G401.6 (cell line): ENCODE data around the gene C1orf35.

Experiments used
- FAIRE-seq: peaks from 2 replicates; lab custom pipeline; 2012; peaks lifted over from hg19 to GRCh38; lab: Jason Lieb, UNC

Gene C1orf35

GRCh38 chr1:228093050-228093906, 9.8 kb downstream of the C1orf35 start:
- no peak for FAIRE-seq

- no peak for FAIRE-seq
These were observed 10.6 kb downstream of the C1orf35 start for GRCh38 chr1:228092342-228093049.

GRCh38 chr1:228091084-228091483, 12.0 kb downstream of the C1orf35 start:
- no peak for FAIRE-seq

GRCh38 chr1:228090613-228091081, 12.5 kb downstream of the C1orf35 start:
- no peak for FAIRE-seq

DNA sequence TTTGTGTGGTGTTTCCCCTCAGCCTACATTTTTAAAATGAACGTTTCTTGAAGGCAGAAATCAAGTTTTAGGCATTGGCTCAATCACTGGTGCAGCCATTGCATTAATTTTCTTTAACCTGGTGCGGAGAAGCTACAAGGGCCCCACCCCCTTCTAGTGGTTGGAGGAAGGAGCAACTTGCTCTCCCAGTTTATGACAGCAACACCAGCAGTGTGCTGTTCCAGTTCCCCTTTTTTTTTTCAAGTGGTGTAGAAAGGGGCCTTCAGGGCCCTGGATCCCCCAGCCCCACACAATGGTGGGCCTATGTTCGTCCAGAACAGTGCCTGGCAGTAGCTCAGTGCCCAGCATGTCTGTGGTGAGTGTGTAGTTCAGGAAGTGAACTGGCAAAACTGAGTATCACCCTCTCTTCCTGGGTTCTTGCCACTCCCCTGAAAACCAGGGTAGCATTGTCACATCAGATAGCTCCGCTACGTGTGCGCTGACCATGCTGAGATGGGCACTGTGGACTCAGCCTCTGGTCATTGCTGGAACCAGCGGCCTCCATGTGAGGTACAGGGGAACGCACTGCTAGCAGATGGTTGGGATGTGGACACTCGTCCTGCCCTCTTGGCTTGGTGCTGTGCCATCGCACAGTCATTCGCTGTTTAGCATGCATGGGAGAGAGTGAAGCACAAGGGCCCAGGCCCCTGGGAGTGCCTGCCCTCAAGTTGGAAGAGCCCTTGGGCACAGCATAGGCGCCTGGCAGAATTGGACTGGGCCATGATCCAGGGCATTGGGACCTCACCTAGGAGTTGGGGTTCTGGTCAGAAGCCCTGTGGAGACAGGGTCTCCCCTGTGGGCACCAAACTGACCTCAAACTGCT, 13.4 kb downstream of the C1orf35 start:
- no peak for FAIRE-seq

DNA sequence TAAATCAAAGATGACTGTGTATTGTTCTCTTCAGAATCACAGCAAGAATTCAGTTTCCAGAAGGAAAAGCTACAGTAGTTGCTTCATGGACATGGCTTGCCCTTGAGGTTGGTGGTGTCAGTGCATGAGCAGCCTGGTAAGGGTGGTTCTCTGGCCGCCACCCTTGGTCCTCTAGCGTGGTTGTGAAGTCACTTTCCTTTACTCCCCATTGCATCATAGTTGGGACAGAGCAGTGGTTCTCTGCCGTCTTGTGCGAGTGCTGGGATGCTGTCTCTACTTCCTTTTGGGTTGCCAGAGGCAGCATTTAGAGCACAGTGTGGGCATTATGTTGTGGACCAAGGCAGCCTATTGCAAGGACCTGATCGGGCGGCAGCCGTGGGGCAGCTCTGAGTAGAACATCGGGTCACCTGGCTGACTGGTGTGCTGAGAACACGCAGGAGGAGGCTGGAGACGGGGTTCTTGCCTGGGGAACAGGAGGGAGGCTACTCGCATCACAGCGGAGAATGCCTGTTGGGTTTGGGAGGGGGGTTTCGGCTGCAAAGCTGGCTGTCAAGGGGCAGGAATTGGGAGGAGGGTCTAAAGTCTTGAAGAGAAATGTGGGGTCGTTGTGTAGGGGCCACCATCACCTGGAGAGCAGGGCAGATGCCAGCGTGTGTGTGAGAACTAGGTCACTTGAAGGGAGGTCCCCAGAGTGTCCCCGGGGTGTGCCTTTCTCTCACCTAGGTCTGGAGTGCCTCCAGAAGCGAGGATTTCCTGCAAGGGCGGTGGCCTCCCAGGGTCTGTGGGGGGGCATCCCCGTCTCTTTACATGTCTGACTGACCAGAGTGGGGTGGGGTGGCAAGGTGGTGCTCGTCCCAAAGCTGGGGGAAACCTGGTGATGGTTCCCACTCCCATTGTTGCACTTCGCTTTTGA, 14.3 kb downstream of the C1orf35 start:
- no peak for FAIRE-seq

GRCh38 chr1:228087771-228088251, 15.3 kb downstream of the C1orf35 start:
- FAIRE-seq = no peak

DNA sequence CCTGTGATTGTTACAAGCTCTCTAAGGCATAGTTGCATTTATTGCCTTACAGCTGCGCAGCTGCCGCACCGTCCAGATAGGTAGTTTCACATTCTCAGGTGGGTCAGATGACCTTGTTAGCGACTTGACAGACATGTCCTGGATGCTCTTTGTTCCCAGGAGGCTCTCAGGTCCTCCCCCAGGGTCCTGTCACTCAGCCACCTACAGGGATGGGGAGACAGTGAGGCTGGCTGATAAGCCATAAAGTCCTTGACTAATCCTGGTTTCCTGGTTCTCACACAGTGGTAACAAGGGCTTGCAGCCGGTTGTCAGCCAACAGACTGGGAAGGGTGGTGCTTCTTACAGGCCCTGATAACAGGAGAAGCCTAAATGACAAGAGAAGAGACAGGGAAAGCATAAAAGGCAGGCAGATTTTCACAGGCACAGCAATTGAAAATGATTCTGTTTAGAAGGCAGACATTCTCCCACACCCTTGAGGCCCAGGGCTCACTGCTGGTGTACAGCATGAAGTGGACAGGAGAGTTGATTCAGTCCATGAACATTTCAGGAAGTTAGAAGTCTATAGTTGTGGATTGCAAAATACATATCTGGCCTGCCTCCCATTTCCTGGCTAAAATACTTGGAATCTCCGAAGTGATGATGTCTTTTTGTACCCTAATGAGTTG, 17.7 kb downstream of the C1orf35 start:
- no peak for FAIRE-seq

- no peak for FAIRE-seq
These were observed 18.3 kb downstream of the C1orf35 start for GRCh38 chr1:228084797-228085196.

DNA sequence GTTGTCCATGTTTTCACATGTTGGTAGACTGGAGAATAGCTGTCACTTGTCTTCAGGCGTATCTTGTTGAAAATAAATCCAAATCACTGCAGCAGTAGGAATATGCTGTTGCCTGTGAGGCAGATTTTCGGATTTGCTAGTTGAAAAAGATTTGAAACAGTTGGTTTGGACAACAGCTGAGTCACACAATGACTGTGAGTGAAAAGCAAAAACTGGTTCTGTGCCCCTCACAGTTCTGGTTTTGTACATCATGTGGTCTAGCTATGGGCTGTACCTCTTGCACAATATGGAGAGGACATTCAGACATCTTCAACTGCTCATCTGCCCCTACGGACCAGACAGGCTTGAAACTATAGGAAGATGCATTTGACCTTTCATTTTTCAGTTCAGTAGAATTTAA, 18.8 kb downstream of the C1orf35 start:
- no peak for FAIRE-seq

GRCh38 chr1:228083871-228084278, 19.2 kb downstream of the C1orf35 start:
- no peak for FAIRE-seq

DNA sequence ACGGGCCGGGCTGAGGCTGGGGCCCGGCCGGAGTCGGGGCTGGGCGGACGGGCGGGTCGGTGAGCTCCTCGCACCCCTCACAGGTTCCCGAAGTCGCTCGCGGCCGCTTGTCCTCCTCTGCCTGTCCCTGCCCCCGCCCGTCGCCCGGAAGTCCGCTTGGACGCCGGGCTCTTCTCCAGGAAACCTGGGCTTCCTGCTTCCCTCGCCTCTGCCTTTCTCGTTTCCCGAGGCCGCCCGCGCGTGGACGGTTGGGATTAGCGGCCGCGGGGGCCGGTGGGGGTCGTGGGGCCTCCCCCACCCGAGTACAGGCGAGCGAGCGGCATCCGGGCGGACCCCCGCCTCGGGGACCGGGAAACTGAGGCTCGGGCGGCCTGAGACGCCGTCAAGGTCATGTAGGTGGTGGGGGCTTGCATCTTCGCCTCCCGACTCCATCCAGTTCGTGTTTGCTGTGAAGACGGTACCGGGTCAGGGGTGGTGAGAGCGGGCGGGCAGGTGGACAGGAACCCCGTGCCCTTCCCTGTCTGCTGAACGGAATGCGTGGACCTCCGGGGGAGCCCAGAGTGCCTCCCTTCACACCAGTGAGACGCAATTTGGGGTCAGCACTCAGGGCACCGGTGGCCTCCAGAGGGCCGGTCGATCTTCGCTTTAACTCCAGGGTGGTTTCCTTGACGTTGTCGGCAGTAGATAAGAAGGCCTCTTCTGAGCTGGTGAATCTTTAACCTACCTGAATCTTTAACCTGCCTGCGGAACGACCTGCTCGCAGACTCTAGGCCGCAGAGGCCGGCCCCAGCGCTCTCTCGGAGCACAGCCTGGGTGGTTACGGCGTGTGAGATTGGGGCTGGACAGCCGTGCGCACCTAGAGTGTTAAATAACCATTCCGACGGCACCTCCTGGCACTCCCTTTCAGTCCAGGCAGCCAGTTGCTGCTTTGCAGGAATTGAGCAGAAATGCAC, 19.9 kb downstream of the C1orf35 start:
- no peak for FAIRE-seq

GRCh38 chr1:228082214-228082917, 20.8 kb downstream of the C1orf35 start, which contains the start of gene ARF1:
Gene ARF1, plus strand, starts transcription at chr1:228082708. Its CDS starts 14,407 bp downstream, at chr1:228097115.
- FAIRE-seq = no peak

GRCh38 chr1:228081578-228082213, 21.4 kb downstream of the C1orf35 start:
- FAIRE-seq = no peak

DNA sequence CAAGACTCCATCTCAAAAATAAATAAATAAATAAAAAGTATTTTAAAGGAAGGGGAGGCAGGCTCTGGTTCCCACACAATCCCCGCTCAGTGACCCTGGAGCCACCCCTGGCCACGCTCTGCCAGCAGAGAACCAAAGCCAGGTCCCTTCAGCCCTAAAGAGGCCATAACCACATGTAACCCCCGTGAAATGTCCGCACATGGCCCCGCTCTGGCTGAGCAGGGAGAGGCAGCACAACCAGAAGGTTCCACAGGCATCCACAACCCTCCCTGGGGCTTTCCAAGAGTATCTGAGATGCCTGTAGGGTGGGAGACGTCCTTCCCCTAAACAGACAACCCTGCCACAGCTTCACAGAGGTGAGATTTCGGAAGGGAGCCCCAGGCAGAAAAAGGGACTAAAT, 22.0 kb downstream of the C1orf35 start:
- no peak for FAIRE-seq

GRCh38 chr1:228079601-228080263, 23.4 kb downstream of the C1orf35 start:
- no peak for FAIRE-seq

DNA sequence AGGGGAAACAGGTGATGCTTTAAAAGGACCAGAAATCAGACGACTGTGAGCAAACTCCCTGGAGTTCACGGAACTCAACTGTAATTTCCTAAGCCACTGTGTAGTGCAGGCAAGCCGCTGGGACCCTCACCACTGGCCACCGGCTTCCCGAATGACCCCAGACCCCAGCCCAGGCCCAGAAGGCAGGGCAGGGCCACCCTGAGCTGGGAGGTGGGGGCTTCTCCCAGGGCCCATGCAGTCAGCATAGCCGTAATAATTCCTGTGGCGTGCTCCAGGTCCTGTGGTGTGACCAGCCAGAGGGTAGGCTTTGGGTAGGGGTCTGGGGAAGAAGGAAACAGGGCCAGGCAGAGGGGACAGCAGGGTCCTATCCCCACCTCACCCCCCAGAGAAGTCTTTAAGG, 24.1 kb downstream of the C1orf35 start:
- FAIRE-seq = no peak
